GM21723 (cell line): ENCODE data around the gene OLFM1.

Source experiments
- ATAC-seq: cut with Tn5 transposase; IDR thresholded peaks from one replicate; pipeline ENCODE4 v1.9.1; 2021; ENCODE audit warnings: mild to moderate bottlenecking, moderate library complexity; ENCODE audit not compliant: unreplicated experiment

The OLFM1 gene

DNA sequence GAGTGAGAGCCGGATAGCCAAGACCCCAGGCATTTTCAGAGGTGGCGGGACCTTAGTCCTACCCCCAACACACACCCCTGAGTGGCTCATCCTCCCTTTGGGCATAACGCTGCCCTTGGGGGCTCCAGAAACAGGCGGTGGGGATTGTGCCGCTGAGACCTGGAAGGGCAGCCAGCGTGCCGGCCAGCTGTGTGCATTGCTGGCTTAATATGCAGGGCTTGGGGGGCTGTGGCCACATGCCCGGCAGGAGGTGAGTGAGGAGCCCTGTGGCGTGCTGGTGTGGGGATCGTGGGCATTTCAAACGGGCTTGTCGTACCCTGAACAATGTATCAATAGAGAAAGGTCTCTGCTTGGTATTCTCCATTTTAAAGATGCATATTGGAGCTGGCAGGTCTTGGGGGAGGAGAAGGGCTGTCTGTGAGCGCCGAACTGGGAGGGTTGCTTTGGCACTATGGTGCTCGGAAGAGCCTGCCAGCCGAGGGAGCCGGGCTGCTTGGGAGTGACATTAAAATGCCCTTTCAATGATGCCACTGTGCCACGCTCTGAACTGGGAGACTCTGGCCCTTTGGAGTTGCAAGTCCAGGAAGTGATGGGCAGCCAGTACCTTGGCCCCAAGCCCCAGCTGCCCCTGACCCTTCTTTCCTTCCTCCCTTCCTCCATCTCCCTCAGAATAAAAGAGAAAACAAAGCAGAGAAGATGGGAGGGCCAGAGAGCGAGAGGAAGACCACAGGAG, 11.2 kb upstream of the OLFM1 start:
- ATAC-seq, result no peak

DNA sequence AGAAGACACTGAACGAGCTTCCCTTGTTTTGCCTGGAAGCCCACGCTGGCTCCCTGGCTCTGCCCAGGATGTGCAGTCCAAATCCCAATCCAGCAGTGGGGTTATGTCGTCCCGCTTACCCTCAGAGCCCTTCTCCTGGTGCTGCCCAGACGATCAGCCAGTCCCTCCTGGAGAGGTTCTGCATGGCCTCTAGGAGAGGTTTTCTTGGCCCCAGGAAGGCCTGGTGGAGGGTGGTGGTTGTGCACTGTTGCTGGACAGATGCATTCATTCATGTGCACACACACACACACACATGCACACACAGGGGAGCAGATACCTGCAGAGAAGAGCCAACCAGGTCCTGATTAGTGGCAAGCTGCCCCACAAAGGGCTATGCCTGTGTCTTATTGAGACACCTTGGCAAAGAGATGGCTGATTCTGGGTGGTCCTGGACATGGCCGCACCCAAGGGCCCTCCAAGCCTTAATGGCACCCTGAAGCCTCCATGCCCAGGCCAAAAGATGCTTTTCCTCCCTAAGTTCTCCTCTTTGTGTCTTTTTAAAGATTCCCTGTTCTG, 10.5 kb upstream of the OLFM1 start:
- ATAC-seq, result no peak

DNA sequence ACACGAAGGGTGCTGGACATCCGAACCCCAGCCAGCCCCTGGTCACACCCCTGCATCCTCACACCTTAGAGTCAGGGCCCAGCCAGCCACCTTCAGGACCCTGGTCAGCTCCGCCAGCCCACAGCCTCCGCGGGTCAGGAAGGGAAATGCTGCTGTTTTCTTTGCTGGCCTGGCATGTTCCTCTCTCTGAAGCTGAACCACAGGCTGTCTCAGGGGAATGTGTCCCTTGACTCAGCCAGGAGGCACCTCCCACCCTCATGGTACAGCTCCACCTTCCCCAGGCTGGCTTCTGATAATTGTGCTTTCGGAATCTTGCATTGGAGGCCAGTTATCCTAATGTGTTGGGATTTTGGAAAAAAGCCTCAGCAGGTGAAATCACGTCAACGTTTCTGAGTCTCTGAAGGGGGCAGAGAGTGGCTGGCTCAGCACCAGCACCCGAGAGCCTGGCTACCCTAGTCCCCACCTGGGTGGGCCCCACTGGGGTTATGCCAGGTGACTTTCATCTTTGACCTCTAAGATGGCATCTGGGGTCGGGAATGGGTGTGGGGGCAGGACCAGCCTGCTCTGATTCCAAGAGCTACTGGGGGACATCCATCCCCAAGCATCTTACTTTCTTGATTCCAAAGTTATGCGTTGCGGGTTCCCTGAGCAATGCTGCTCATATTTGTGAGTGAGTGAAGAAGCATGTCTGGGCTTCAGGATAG, 9.8 kb upstream of the OLFM1 start:
- ATAC-seq, result no peak

GRCh38 chr9:135078361-135078821, 9.1 kb upstream of the OLFM1 start:
- ATAC-seq, result no peak

- no peak for ATAC-seq
Observed at GRCh38 chr9:135079018-135079417, 8.4 kb upstream of the OLFM1 start.

DNA sequence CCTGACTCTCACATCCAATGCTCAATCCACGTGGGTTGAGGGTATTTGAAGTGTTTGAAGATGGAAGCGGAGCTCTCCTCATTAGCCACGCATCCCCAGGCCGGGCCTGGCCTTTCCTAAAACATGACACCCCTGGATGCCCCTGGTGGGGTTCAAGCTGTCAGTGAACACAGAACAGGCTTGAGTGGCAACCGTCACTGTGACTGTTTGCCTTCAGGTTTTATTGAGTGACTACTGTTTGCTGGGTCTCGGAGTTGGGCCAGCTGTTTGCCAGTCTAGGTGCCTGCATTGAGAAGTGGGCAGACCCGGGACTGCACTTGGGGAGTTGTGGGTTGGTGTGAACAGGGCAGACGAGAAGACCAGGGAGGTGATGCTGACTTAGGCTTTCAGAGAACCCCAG, 7.8 kb upstream of the OLFM1 start:
- no peak for ATAC-seq

DNA sequence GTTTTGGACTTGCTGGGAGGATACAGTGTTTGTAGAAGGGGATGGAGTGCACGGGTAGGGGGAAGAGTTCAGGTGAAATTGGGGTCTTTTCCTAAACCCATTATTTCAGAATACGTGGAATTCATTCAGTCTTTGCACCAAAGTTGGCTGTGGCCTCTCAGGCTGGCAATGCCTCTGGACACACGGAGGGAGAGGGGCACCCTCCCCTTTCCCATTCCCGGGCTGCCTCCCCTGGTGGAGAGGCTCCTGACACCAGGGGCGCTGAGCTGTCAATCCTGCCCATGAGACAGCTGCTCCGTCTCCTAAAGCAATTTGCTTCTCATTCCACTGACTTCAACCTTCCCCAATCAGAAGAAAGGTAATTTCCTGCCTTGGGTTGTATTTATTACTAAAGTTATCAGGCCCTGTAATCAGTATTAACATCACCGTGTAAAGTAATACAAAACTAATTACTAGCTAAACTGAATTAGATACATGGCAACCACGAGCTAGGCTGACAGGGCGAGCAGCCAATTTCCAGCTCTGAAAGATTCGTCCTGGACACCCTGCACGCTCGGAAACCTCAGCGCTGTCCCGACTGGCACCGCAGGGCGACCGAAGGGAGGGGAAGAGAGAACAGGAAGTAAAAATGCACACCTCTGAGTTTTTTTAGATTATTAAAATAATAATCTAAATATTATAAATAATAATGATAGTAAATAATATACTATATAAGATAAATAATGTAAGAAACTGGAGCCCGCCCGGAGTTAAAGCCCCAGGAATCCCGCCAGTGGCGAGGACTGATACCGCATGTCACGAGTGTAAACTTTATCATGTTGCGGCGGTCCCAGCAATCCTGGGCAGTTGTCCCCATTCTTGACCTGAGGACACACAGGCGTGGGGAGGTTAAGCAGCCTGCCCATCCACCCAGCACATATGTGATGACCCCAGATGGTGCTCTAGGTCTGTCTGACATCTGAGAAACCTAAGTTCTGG, 6.9 kb upstream of the OLFM1 start:
- ATAC-seq, result no peak

DNA sequence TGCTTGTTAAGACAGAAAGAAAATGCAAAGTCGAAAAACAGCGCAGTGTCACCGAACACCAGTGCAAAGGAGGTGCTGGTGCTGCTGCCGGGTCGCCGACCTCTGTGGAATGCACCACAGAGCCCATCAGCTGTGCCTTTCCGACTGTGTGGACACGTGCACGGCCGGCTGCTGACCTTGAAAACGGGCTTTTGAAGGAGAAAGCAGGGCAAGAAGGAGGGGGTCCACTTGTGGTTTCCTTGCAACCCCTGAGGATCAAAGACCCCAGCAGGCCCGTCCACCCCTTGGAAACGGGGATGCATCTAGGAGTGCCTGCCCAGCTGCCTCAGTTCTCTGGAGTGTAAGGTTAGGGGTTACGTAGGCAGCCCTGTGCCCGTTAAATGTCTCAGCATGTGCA, 6.2 kb upstream of the OLFM1 start:
- ATAC-seq, result no peak

GRCh38 chr9:135081731-135082130, 5.7 kb upstream of the OLFM1 start:
- no peak for ATAC-seq

GRCh38 chr9:135082536-135082935, 4.9 kb upstream of the OLFM1 start:
- no peak for ATAC-seq

GRCh38 chr9:135083241-135083810, 4.1 kb upstream of the OLFM1 start:
- no peak for ATAC-seq

DNA sequence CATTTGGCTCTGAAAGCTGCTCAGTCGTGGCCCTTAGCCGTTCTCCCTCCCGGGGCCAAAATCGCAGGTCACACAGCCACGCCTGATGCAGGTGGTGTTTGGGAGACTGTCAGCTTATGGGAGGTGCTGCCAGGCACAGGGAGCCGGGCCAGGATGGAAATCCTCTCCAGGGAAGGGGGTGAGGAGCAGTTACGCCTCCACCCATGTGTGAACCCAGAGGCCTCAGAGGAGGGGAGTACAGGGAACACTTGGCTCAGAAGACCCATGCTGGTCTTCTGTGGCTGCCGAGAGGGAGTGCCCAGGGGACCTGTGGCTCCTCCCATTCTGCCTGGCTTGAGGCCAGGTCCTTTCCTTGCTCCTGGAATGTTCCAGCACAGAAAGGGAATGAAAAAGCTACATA, 3.6 kb upstream of the OLFM1 start:
- ATAC-seq, result no peak

GRCh38 chr9:135084262-135084661, 3.2 kb upstream of the OLFM1 start:
- no peak for ATAC-seq

DNA sequence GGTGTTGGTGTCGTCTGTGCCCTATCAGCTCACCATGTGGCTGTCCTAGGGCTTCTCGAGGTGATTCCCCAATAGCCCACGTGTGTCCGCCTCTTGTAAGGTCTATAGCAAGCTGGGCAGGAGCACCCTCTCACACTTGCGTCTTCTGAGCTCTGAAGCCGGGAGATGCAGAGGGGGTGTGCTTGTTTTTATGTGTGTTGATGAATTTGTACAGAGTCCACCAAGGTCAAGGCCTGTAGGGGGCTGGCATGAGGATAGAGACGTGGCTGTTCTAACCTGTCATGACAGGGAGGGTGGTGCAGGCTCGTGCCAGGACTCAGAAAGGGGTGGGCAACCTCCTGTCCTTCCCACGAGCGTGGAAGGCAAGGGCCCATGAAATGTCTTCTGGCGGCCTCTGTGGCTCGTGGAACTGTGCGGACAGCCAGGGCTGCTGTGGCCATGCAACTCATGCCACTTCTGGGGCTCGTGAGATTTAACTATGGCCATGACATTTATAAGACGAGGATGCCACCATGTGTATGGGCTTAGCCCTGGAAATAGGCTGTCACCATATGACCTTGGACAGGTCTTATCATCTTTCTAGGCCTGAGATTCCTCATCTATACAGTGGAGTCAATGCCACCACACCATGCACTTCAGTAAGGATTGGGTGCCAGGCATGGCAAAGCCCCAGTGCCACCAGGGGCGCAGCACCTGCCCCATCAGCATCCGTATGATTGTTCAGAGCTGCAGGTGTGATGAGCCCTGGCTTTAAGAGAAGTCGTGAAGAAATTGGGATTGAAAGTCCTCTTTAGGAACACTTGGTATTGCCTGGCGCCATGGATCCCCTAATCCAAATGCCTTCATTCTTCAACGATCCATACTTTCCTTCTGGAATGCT, 2.3 kb upstream of the OLFM1 start:
- ATAC-seq, result no peak

GRCh38 chr9:135085830-135086546, 1.5 kb upstream of the OLFM1 start:
- ATAC-seq, result no peak

DNA sequence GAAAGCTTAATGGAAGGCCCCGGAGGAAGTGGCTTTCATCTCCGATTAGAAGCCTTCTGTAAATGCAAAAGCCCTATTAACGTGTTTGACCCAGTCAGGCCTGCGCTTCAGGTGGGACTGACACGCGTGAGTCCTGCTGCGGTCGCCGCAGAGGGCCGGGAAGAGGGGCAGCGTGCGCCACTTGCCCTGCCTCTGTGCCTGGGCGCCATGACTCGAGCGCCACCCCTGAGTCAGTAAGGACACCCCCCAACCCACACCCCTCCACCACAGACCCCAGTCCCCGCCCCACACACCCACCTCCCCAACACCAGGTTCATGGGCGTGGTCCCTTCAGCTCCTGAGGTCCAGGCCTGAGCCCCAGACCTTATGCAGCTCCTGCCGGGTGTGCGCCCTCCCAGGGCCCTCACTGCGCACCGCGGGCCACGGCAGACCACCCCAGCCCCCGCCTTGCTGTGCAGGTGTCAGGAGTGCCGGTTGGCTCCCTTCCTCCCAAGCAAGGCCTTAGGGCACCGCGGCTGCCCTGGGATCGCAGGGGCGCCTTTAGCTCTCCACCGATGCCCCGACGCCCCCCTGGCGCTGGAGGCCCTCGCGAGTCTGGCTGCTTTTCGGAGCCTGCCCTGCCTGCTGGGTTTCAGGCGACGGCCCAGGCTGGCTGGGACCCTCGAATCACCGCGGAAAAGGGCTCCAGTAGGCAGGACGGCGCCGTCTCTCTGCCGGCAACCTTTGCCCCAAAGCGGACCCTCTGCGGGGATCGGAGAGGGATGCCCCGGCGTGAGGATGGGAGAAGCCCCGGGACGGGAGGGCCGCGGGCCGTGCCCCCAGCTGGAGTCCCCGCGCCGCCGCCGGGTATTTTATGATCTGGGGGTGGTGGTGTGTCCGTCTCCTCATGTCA, 625 bp upstream of the OLFM1 start:
- no peak for ATAC-seq

- ATAC-seq, result no peak
Observed at GRCh38 chr9:135087899-135088347, 455 bp downstream of the OLFM1 start.
